ENCODE results near the gene XPA. TPM values are rescaled to one million over a fixed set of nuclear protein-coding genes. Genes with fewer than 3 reads are reported as not detected.
"Not testable (repeated sequence)": the region's sequence is repeated elsewhere in the genome, so short reads cannot be mapped to it uniquely, and the experiment has no call there.

The XPA gene
- total RNA-seq, 2 donors from 2014 or later, result 14.0 to 16.6 TPM

GRCh38 chr9:97714435-97714834, 17.3 kb upstream of the XPA start:
- H3K4me1 Mint-ChIP-seq, result peaks cover 10% of the 10 kb centered on the region
- H3K36me3 Mint-ChIP-seq (ENCODE audit: low read depth), result no peaks in the 10 kb centered on the region
- H3K4me3 Mint-ChIP-seq, result no peak overlapping the region
- H3K27ac Mint-ChIP-seq, result peak overlapping the region; percentile 41
- peak; percentile 54 for ATAC-seq (replicated peaks)
- H3K27me3 Mint-ChIP-seq, result no peaks in the 10 kb centered on the region
- peaks cover 3% of the 10 kb centered on the region for H3K9me3 Mint-ChIP-seq

GRCh38 chr9:97711223-97711626, 14.1 kb upstream of the XPA start:
- ATAC-seq (replicated peaks), result no peak
- peaks cover 15% of the 10 kb centered on the region for H3K4me1 Mint-ChIP-seq
- H3K9me3 Mint-ChIP-seq, result no peaks in the 10 kb centered on the region
- no peaks in the 10 kb centered on the region for H3K36me3 Mint-ChIP-seq (ENCODE audit: low read depth)
- H3K27ac Mint-ChIP-seq, result no peak overlapping the region
- peak overlapping the region; percentile 44 for H3K4me3 Mint-ChIP-seq
- no peaks in the 10 kb centered on the region for H3K27me3 Mint-ChIP-seq

GRCh38 chr9:97710356-97711222, 13.4 kb upstream of the XPA start:
- H3K27ac Mint-ChIP-seq, result no peak overlapping the region
- H3K36me3 Mint-ChIP-seq (ENCODE audit: low read depth), result no peaks in the 10 kb centered on the region
- ATAC-seq (replicated peaks), result peak; percentile 90
- H3K9me3 Mint-ChIP-seq, result no peaks in the 10 kb centered on the region
- no peaks in the 10 kb centered on the region for H3K27me3 Mint-ChIP-seq
- H3K4me1 Mint-ChIP-seq, result peaks cover 21% of the 10 kb centered on the region
- H3K4me3 Mint-ChIP-seq, result peak overlapping the region; percentile 44

GRCh38 chr9:97706246-97706645, 9.1 kb upstream of the XPA start:
- Mint-ChIP-seq H3K9me3 (no peaks in the 10 kb centered on the region), H3K36me3 (ENCODE audit: low read depth) (no peaks in the 10 kb centered on the region), H3K27me3 (no peaks in the 10 kb centered on the region), H3K4me1 (peaks cover 34% of the 10 kb centered on the region), H3K27ac (no peak overlapping the region), H3K4me3 (no peak overlapping the region)
- no peak for ATAC-seq (replicated peaks)

GRCh38 chr9:97705354-97705950, 8.3 kb upstream of the XPA start:
- Mint-ChIP-seq H3K36me3 (ENCODE audit: low read depth) (no peaks in the 10 kb centered on the region), H3K4me3 (no peak overlapping the region), H3K27me3 (no peaks in the 10 kb centered on the region), H3K27ac (no peak overlapping the region), H3K4me1 (peaks cover 34% of the 10 kb centered on the region), H3K9me3 (no peaks in the 10 kb centered on the region)
- no peak for ATAC-seq (replicated peaks)

GRCh38 chr9:97704851-97705250, 7.7 kb upstream of the XPA start:
- Mint-ChIP-seq H3K27ac (peak overlapping the region; percentile 89), H3K4me1 (peaks cover 34% of the 10 kb centered on the region), H3K4me3 (peak overlapping the region; percentile 71), H3K9me3 (no peaks in the 10 kb centered on the region), H3K36me3 (ENCODE audit: low read depth) (no peaks in the 10 kb centered on the region), H3K27me3 (no peaks in the 10 kb centered on the region)
- no peak for ATAC-seq (replicated peaks)

GRCh38 chr9:97704345-97704677, 7.2 kb upstream of the XPA start:
- Mint-ChIP-seq H3K36me3 (ENCODE audit: low read depth) (no peaks in the 10 kb centered on the region), H3K27ac (peak overlapping the region; percentile 89), H3K4me3 (peak overlapping the region; percentile 71), H3K4me1 (peaks cover 34% of the 10 kb centered on the region), H3K27me3 (no peaks in the 10 kb centered on the region), H3K9me3 (no peaks in the 10 kb centered on the region)
- ATAC-seq (replicated peaks), result no peak

- Mint-ChIP-seq H3K4me1 (peaks cover 34% of the 10 kb centered on the region), H3K9me3 (no peaks in the 10 kb centered on the region), H3K4me3 (peak overlapping the region; percentile 71)
These were observed 6.6 kb upstream of the XPA start for GRCh38 chr9:97703437-97704344.

GRCh38 chr9:97699824-97700223, 2.7 kb upstream of the XPA start:
- Mint-ChIP-seq H3K27ac (peak overlapping the region; percentile 19), H3K36me3 (ENCODE audit: low read depth) (peaks cover 13% of the 10 kb centered on the region), H3K4me1 (peaks cover 40% of the 10 kb centered on the region)
- ATAC-seq (replicated peaks); H3K9me3 Mint-ChIP-seq; H3K4me3 Mint-ChIP-seq; H3K27me3 Mint-ChIP-seq: not testable (repeated sequence)

More at GRCh38 chr9:97703437-97704344, 6.6 kb upstream of the XPA start:
- H3K27ac Mint-ChIP-seq, result peak overlapping the region; percentile 89
- no peaks in the 10 kb centered on the region for H3K27me3 Mint-ChIP-seq
- peak; percentile 93 for ATAC-seq (replicated peaks)
- no peaks in the 10 kb centered on the region for H3K36me3 Mint-ChIP-seq (ENCODE audit: low read depth)

GRCh38 chr9:97699281-97699680, 2.1 kb upstream of the XPA start:
- peaks cover 19% of the 10 kb centered on the region for H3K36me3 Mint-ChIP-seq (ENCODE audit: low read depth)
- H3K9me3 Mint-ChIP-seq; H3K27me3 Mint-ChIP-seq; H3K4me3 Mint-ChIP-seq; ATAC-seq (replicated peaks); H3K27ac Mint-ChIP-seq: not testable (repeated sequence)
- H3K4me1 Mint-ChIP-seq, result peaks cover 37% of the 10 kb centered on the region

GRCh38 chr9:97698865-97699264, 1.7 kb upstream of the XPA start:
- Mint-ChIP-seq H3K9me3 (no peaks in the 10 kb centered on the region), H3K27me3 (no peaks in the 10 kb centered on the region), H3K4me3 (no peak overlapping the region), H3K27ac (no peak overlapping the region), H3K4me1 (peaks cover 37% of the 10 kb centered on the region), H3K36me3 (ENCODE audit: low read depth) (peaks cover 23% of the 10 kb centered on the region)
- ATAC-seq (replicated peaks), result no peak

GRCh38 chr9:97697837-97698236, 697 bp upstream of the XPA start:
- Mint-ChIP-seq H3K27ac (peak overlapping the region; percentile 91), H3K36me3 (ENCODE audit: low read depth) (peaks cover 33% of the 10 kb centered on the region), H3K27me3 (no peaks in the 10 kb centered on the region), H3K9me3 (no peaks in the 10 kb centered on the region), H3K4me1 (peaks cover 37% of the 10 kb centered on the region), H3K4me3 (peak overlapping the region; percentile 92)
- ATAC-seq (replicated peaks), result no peak

GRCh38 chr9:97695995-97696802, 941 bp downstream of the XPA start:
- H3K36me3 Mint-ChIP-seq (ENCODE audit: low read depth), result peaks cover 48% of the 10 kb centered on the region
- H3K27me3 Mint-ChIP-seq, result no peaks in the 10 kb centered on the region
- peak; percentile 37 for ATAC-seq (replicated peaks)
- H3K4me1 Mint-ChIP-seq, result peaks cover 33% of the 10 kb centered on the region
- peak overlapping the region; percentile 92 for H3K4me3 Mint-ChIP-seq
- peak overlapping the region; percentile 91 for H3K27ac Mint-ChIP-seq
- no peaks in the 10 kb centered on the region for H3K9me3 Mint-ChIP-seq

- Mint-ChIP-seq H3K36me3 (ENCODE audit: low read depth) (peaks cover 56% of the 10 kb centered on the region), H3K27me3 (no peaks in the 10 kb centered on the region), H3K9me3 (no peaks in the 10 kb centered on the region), H3K4me1 (peaks cover 33% of the 10 kb centered on the region), H3K27ac (peak overlapping the region; percentile 91), H3K4me3 (peak overlapping the region; percentile 92)
- no peak for ATAC-seq (replicated peaks)
These were observed 1.8 kb downstream of the XPA start for GRCh38 chr9:97695390-97695789.

All from activated T-helper 17 cell treated with anti-CD3 and anti-CD28 coated beads, Interleukin-2, amount 50 U/mL, for 72 hours (primary cell).